ENCODE data around the gene SLC25A38. TPM values are rescaled to one million over a fixed set of nuclear protein-coding genes. Genes with fewer than 3 reads are reported as not detected.

Gene SLC25A38
- total RNA-seq, 2 experiments from 2014 or later = 25.0 to 28.2 TPM

- H3K9me3 Mint-ChIP-seq = no peaks in the 10 kb centered on the region
- peaks cover 1% of the 10 kb centered on the region for H3K27me3 Mint-ChIP-seq
- DNase-seq = no peak
- POLR2A ChIA-PET = interaction anchor here (0.6 to 1.3 kb wide), 2 partner anchors 28 to 358 kb away, joined by 3 to 4 read pairs; partner anchors contain the start of gene RPSA
- intact Hi-C loops (cut with micrococcal nuclease) = no loop called here
- H3K36me3 Mint-ChIP-seq (ENCODE audit: low read depth) = no peaks in the 10 kb centered on the region
- H3K4me3 Mint-ChIP-seq = no peak overlapping the region
- no peak for ATAC-seq
- CTCF ChIA-PET = interaction anchor here (0.6 to 1.5 kb wide), 3 partner anchors 8 to 27 kb away, joined by 3 to 5 read pairs (median 4); no protein-coding TSS in a partner anchor
- no peaks in the 10 kb centered on the region for H3K4me1 Mint-ChIP-seq (ENCODE audit: low read depth)
- TF ChIP-seq, protein P1, sequence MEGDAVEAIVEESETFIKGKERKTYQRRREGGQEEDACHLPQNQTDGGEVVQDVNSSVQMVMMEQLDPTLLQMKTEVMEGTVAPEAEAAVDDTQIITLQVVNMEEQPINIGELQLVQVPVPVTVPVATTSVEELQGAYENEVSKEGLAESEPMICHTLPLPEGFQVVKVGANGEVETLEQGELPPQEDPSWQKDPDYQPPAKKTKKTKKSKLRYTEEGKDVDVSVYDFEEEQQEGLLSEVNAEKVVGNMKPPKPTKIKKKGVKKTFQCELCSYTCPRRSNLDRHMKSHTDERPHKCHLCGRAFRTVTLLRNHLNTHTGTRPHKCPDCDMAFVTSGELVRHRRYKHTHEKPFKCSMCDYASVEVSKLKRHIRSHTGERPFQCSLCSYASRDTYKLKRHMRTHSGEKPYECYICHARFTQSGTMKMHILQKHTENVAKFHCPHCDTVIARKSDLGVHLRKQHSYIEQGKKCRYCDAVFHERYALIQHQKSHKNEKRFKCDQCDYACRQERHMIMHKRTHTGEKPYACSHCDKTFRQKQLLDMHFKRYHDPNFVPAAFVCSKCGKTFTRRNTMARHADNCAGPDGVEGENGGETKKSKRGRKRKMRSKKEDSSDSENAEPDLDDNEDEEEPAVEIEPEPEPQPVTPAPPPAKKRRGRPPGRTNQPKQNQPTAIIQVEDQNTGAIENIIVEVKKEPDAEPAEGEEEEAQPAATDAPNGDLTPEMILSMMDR (IDR thresholded peaks at IDR 0.05) = no peak
- H3K27ac Mint-ChIP-seq = no peak overlapping the region
These were observed 52.0 kb downstream of the SLC25A38 start for GRCh38 chr3:39435006-39435748.

GRCh38 chr3:39438880-39439279 is 55.7 kb downstream of the SLC25A38 start:
- Mint-ChIP-seq H3K36me3 (ENCODE audit: low read depth) (no peaks in the 10 kb centered on the region), H3K27me3 (no peaks in the 10 kb centered on the region), H3K4me1 (ENCODE audit: low read depth) (no peaks in the 10 kb centered on the region), H3K4me3 (no peak overlapping the region), H3K27ac (no peak overlapping the region), H3K9me3 (no peaks in the 10 kb centered on the region)
- TF ChIP-seq, protein P1 (IDR thresholded peaks at IDR 0.05) = no peak
- CTCF ChIA-PET = interaction anchor here (1.0 kb wide), 1 partner anchor 60 kb away, joined by 3 read pairs; no protein-coding TSS in a partner anchor
- intact Hi-C loops (cut with micrococcal nuclease) = no loop called here
- no peak for DNase-seq
- ATAC-seq = no peak
- POLR2A ChIA-PET = no interaction called here

DNA sequence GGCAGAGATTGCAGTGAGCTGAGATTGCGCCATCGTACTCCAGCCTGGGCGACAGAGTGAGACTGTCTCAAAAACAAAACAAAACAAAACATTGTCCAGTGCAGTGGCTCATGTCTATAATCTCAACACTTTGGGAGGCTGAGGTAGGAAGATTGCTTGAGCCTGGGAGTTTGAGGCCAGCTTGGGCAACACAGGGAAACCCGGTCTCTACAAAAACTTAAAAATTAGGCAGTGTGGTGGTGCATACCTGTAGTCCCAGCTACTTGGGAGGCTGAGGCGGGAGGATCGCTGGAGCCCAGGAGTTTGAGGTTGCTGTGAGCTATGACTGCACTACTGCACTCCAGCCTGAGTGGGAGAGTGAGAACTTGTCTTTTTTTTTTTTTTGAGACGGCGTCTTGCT is 57.1 kb downstream of the SLC25A38 start:
- ATAC-seq (no peak), DNase-seq (no peak)
- Mint-ChIP-seq H3K4me1 (ENCODE audit: low read depth) (no peaks in the 10 kb centered on the region), H3K27me3 (no peaks in the 10 kb centered on the region), H3K4me3 (no peak overlapping the region), H3K36me3 (ENCODE audit: low read depth) (no peaks in the 10 kb centered on the region), H3K27ac (no peak overlapping the region), H3K9me3 (no peaks in the 10 kb centered on the region)
- intact Hi-C loops (cut with micrococcal nuclease) = no loop called here
- ChIA-PET POLR2A (no interaction called here), CTCF (interaction anchor here (1.0 kb wide), 1 partner anchor 7 kb away, joined by 3 read pairs; no protein-coding TSS in a partner anchor)
- TF ChIP-seq, protein P1 (IDR thresholded peaks at IDR 0.05) = no peak

DNA sequence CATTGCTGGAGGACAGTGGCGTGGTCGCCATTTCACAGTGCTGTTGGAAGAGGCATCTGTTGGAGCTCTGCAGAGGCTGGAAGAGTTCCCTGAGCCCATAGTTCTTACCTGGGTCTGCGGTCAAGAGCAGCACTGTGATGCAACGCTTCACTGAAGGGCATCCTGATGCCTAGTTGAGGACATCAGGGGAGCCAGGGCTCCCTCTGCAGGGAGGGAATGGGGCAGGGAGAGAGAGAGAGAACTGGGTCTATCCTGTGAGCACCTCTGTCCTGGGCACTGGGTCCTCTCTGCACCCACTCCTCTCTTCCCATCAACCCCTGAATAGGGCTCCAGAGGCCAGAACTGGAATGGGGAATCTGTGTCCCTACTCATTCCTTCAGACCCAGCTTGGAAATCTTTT is 60.4 kb downstream of the SLC25A38 start:
- POLR2A ChIA-PET = interaction anchor here (1.0 kb wide), 1 partner anchor 28 kb away, joined by 3 read pairs; no protein-coding TSS in a partner anchor

More for the DNA sequence above, 60.4 kb downstream of the SLC25A38 start:
- ATAC-seq (no peak), DNase-seq (no peak)
- Mint-ChIP-seq H3K36me3 (ENCODE audit: low read depth) (no peaks in the 10 kb centered on the region), H3K4me3 (no peak overlapping the region), H3K9me3 (no peaks in the 10 kb centered on the region), H3K27ac (no peak overlapping the region), H3K27me3 (no peaks in the 10 kb centered on the region), H3K4me1 (ENCODE audit: low read depth) (no peaks in the 10 kb centered on the region)
- intact Hi-C loops (cut with micrococcal nuclease) = no loop called here
- TF ChIP-seq, protein P1 (IDR thresholded peaks at IDR 0.05) = no peak
- CTCF ChIA-PET = interaction anchor here (0.7 to 1.2 kb wide), 2 partner anchors 9 to 12 kb away, joined by 3 to 4 read pairs; no protein-coding TSS in a partner anchor
